IMR-90 (cell line): Measurements from ENCODE around the gene TMEM61. TPM values are rescaled to one million over a fixed set of nuclear protein-coding genes. Genes with fewer than 3 reads are reported as not detected.
A peak's percentile ranks its signal among the peaks of the same experiment; 100 is the strongest.

Experiments used
- ATAC-seq: fragments of 200-7000 bp; cut with Tn5 transposase; 2 replicates; pipeline ENCODE4 v1.9.1; 2020; ENCODE audit warnings: low read depth, mild to moderate bottlenecking, moderate library complexity
- BruUV-seq: library from RNA; stranded (reverse); fragments of 400-500 nt; replicated peaks from 2 replicates; lab custom pipeline; 2021; lab: Mats Ljungman, UMichigan
- CTCF ChIA-PET: fragments of 300-600 bp; formaldehyde crosslinking; extraction: SDS; loops from one replicate; lab custom pipeline; 2021; ENCODE audit warnings: antibody characterized with exemption; lab: Yijun Ruan, JAX
- POLR2A ChIA-PET: fragments of 300-600 bp; sonication (Branson Sonifier 250); formaldehyde crosslinking; loops from one replicate; lab custom pipeline; 2022; ENCODE audit warnings: antibody characterized with exemption; ENCODE audit not compliant: unreplicated experiment; lab: Charles Lee
- DNase-seq: peaks from one replicate; pipeline ENCODE4 v3.0.0; 2013
- H2AFZ ChIP-seq: replicated peaks from 2 replicates; pipeline ENCODE3; 2013; ENCODE audit warnings: low read length, mild to moderate bottlenecking; ENCODE audit not compliant: poor library complexity
- H2AK5ac ChIP-seq: 2 replicates; pipeline ENCODE4 v1.6.1; 2013; ENCODE audit warnings: low read depth, low read length, inconsistent platforms
- H2AK9ac ChIP-seq: replicated peaks from 2 replicates; pipeline ENCODE3; 2013; ENCODE audit warnings: mild to moderate bottlenecking, low read depth, low read length, moderate library complexity; ENCODE audit not compliant: poor library complexity
- H2BK120ac ChIP-seq: 2 replicates; pipeline ENCODE4 v1.6.1; 2013; ENCODE audit warnings: low read depth, low read length, inconsistent platforms
- H2BK15ac ChIP-seq: 3 replicates; pipeline ENCODE4 v1.6.1; 2013; ENCODE audit warnings: low read depth, low read length, inconsistent platforms
- H2BK20ac ChIP-seq: 2 replicates; pipeline ENCODE4 v1.6.1; 2013; ENCODE audit warnings: low read depth, mild to moderate bottlenecking, inconsistent platforms, low read length, moderate library complexity
- H2BK5ac ChIP-seq: 2 replicates; pipeline ENCODE4 v1.6.1; 2013; ENCODE audit warnings: mild to moderate bottlenecking, low read depth, low read length, inconsistent platforms; ENCODE audit not compliant: poor library complexity, severe bottlenecking
- H3K14ac ChIP-seq: replicated peaks from 2 replicates; pipeline ENCODE4 v1.6.1; 2013; ENCODE audit warnings: low read depth, low read length, inconsistent platforms
- H3K18ac ChIP-seq: 2 replicates; pipeline ENCODE4 v1.6.1; 2013; ENCODE audit warnings: low read depth, low read length, control low read depth
- H3K23ac ChIP-seq: 2 replicates; pipeline ENCODE4 v1.6.1; 2013; ENCODE audit warnings: low read depth, low read length, inconsistent platforms
- H3K27ac ChIP-seq: 2 replicates; pipeline ENCODE4 v1.5.1; 2013; ENCODE audit warnings: mild to moderate bottlenecking, control low read depth, low read length; ENCODE audit not compliant: insufficient read depth
- H3K27me3 ChIP-seq: 2 replicates; pipeline ENCODE4 v1.6.1; 2013; ENCODE audit warnings: low read length; ENCODE audit not compliant: control insufficient read depth, insufficient read depth
- H3K36me3 ChIP-seq: 2 replicates; pipeline ENCODE4 v1.6.1; 2013; ENCODE audit warnings: low read length, mixed read lengths; ENCODE audit not compliant: control insufficient read depth, insufficient read depth
- H3K4ac ChIP-seq: 2 replicates; pipeline ENCODE4 v1.6.1; 2013; ENCODE audit warnings: low read depth, low read length, inconsistent platforms
- H3K4me1 ChIP-seq: 2 replicates; pipeline ENCODE4 v1.6.1; 2013; ENCODE audit warnings: low read length, mixed read lengths; ENCODE audit not compliant: control insufficient read depth, insufficient read depth
- H3K4me2 ChIP-seq: 2 replicates; pipeline ENCODE4 v1.6.1; 2013; ENCODE audit warnings: low read depth, mild to moderate bottlenecking, control low read depth, low read length, moderate library complexity
- H3K4me3 ChIP-seq: 2 replicates; pipeline ENCODE4 v1.5.1; 2013; ENCODE audit warnings: low read depth, mild to moderate bottlenecking, control low read depth, low read length, moderate library complexity; ENCODE audit not compliant: insufficient read depth
- H3K56ac ChIP-seq: 2 replicates; pipeline ENCODE4 v1.6.1; 2013; ENCODE audit warnings: low read length, inconsistent platforms; ENCODE audit not compliant: insufficient read depth; ENCODE audit errors: extremely low read depth
- H3K79me1 ChIP-seq, 2 experiments: 2 replicates each; pipeline ENCODE4 v1.6.1; 2013; ENCODE audit warnings: low read length in 2 of 2, inconsistent platforms in 1 of 2, low read depth in 1 of 2
- H3K9ac ChIP-seq: 2 replicates; pipeline ENCODE4 v1.6.1; 2013; ENCODE audit warnings: low read depth, low read length, control low read depth
- H3K9me1 ChIP-seq: 2 replicates; pipeline ENCODE4 v1.6.1; 2013; ENCODE audit warnings: low read length, inconsistent platforms; ENCODE audit not compliant: insufficient read depth
- H3K9me3 ChIP-seq: 2 replicates; pipeline ENCODE4 v1.6.1; 2013; ENCODE audit warnings: low read length; ENCODE audit not compliant: control insufficient read depth, insufficient read depth
- H4K20me1 ChIP-seq: 2 replicates; pipeline ENCODE4 v1.6.1; 2013; ENCODE audit warnings: low read length, inconsistent platforms; ENCODE audit not compliant: insufficient read depth
- H4K5ac ChIP-seq: 2 replicates; pipeline ENCODE4 v1.6.1; 2013; ENCODE audit warnings: mild to moderate bottlenecking, low read depth, low read length, control low read depth
- H4K8ac ChIP-seq, 2 experiments: 2 replicates each; pipeline ENCODE4 v1.6.1; 2013; ENCODE audit warnings: low read depth in 2 of 2, low read length in 2 of 2, control low read depth in 1 of 2, inconsistent platforms in 1 of 2
- H4K91ac ChIP-seq: 2 replicates; pipeline ENCODE4 v1.6.1; 2013; ENCODE audit warnings: low read depth, low read length, inconsistent platforms; ENCODE audit not compliant: insufficient read depth
- BHLHE40 ChIP-seq: fragments of 150-350 bp; IDR thresholded peaks from 2 replicates; pipeline ENCODE4 v1.6.1; 2016; ENCODE audit warnings: mild to moderate bottlenecking, low read depth, low read length
- CEBPB ChIP-seq: IDR thresholded peaks from 2 replicates; pipeline ENCODE4 v1.6.1; 2012; ENCODE audit warnings: low read depth, low read length, improper control_type of control experiment
- CHD1 ChIP-seq: IDR thresholded peaks from 2 replicates; pipeline ENCODE4 v1.6.1; 2012; ENCODE audit warnings: low read depth, low read length, improper control_type of control experiment
- FOS ChIP-seq: fragments of 150-350 bp; IDR thresholded peaks from 2 replicates; pipeline ENCODE4 v1.6.1; 2016; ENCODE audit warnings: low read depth, low read length
- MAFK ChIP-seq: IDR thresholded peaks from 2 replicates; pipeline ENCODE4 v1.6.1; 2012; ENCODE audit warnings: low read depth, low read length, improper control_type of control experiment
- MAZ ChIP-seq: IDR thresholded peaks from 2 replicates; pipeline ENCODE4 v1.6.1; 2012; ENCODE audit warnings: low read depth, mild to moderate bottlenecking, low read length, improper control_type of control experiment, moderate library complexity, borderline replicate concordance
- MXI1 ChIP-seq: IDR thresholded peaks from 2 replicates; pipeline ENCODE4 v1.6.1; 2012; ENCODE audit warnings: low read depth, mild to moderate bottlenecking, low read length, moderate library complexity, borderline replicate concordance
- NFE2L2 ChIP-seq: fragments of 150-350 bp; IDR thresholded peaks from 2 replicates; pipeline ENCODE4 v1.6.1; 2016; ENCODE audit warnings: low read depth, mild to moderate bottlenecking, low read length
- POLR2A ChIP-seq: IDR thresholded peaks from 2 replicates; pipeline ENCODE4 v1.6.1; 2012; ENCODE audit warnings: mild to moderate bottlenecking, low read depth, low read length
- RAD21 ChIP-seq: IDR thresholded peaks from 2 replicates; pipeline ENCODE4 v1.6.1; 2012; ENCODE audit warnings: low read length, improper control_type of control experiment
- RCOR1 ChIP-seq: IDR thresholded peaks from 2 replicates; pipeline ENCODE4 v1.6.1; 2012; ENCODE audit warnings: mild to moderate bottlenecking, low read length, improper control_type of control experiment; ENCODE audit not compliant: insufficient replicate concordance
- RFX5 ChIP-seq: IDR thresholded peaks from 2 replicates; pipeline ENCODE4 v1.8.0; 2012; ENCODE audit warnings: low read depth, mild to moderate bottlenecking, low read length, moderate library complexity
- SMC3 ChIP-seq: fragments of 150-350 bp; IDR thresholded peaks from 2 replicates; pipeline ENCODE4 v1.6.1; 2016; ENCODE audit warnings: low read depth, mild to moderate bottlenecking, antibody characterized with exemption, low read length, moderate library complexity
- WGBS, 2 experiments: methylation state at CpG; one replicate each; pipeline versions ENCODE4 v1.1.5 to v1.1.7; 2013; ENCODE audit warnings: missing lambda C conversion rate in 2 of 2; ENCODE audit not compliant: insufficient read length in 1 of 2; ENCODE audit errors: extremely low coverage in 2 of 2; 5-methylcytosine and 5-hydroxymethylcytosine counted together
- dilution Hi-C: fragments of 300-500 bp; cut with HindIII; formaldehyde crosslinking; loops from one replicate; pipeline ENCODE4 v1.14.3; 2018; ENCODE audit warnings: low sequenced_read_pairs; ENCODE audit not compliant: unreplicated experiment
- in situ Hi-C: fragments of 300-500 bp; cut with MboI; formaldehyde crosslinking; loops from 3 replicates; pipeline ENCODE4 v1.14.3; 2019; ENCODE audit warnings: low sequenced_read_pairs, inconsistent platforms, mixed read lengths
- intact Hi-C: fragments of 100-400 bp; cut with micrococcal nuclease; formaldehyde crosslinking; loops from 2 replicates; pipeline ENCODE4 v1.10.0; 2022
- polyA plus RNA-seq, 3 experiments: library from polyadenylated mRNA; depleted of rRNA; stranded (reverse); fragments of >200 nt; gene quantifications; 2 replicates each; pipeline ENCODE4 v1.2.3, GENCODE V29; 2012; ENCODE audit warnings: low replicate concordance in 1 of 3
- total RNA-seq: library from RNA; depleted of rRNA; stranded (reverse); fragments of >200 nt; gene quantifications from 2 replicates; pipeline ENCODE4 v1.2.3, GENCODE V29; 2012
- TF ChIP-seq, protein P1 (sequence below): conservative IDR thresholded peaks from 2 replicates; pipeline ENCODE4 v1.5.1; 2012; ENCODE audit warnings: mild to moderate bottlenecking, low read depth, low read length, improper control_type of control experiment
- TF ChIP-seq, protein P2 (sequence below): fragments of 150-350 bp; IDR thresholded peaks from 2 replicates; pipeline ENCODE4 v1.6.1; 2017; ENCODE audit warnings: mild to moderate bottlenecking, antibody characterized with exemption, low read length, low read depth
- TF ChIP-seq, protein P3 (sequence below): fragments of 150-350 bp; IDR thresholded peaks from 2 replicates; pipeline ENCODE4 v1.6.1; 2016; ENCODE audit warnings: low read depth, mild to moderate bottlenecking, low read length, moderate library complexity, borderline replicate concordance

TMEM61 gene
- total and polyA plus RNA-seq, 2 of the 4 experiments (the other 2 are of a cell fraction) = not detected

- no TSS peak for BruUV-seq
- Histone ChIP-seq H3K9me1 (peaks cover 8% of the 10 kb centered on the region; the same call in 1 of the 2 replicates), H3K4ac (no peak overlapping the region), H3K18ac (no peak overlapping the region), H3K4me3 (no peak overlapping the region), H4K8ac (no peak overlapping the region), H4K91ac (no peak overlapping the region), H2AK5ac (peak overlapping the region; percentile 54; the same call in 1 of the 2 replicates), H3K27me3 (peaks cover 12% of the 10 kb centered on the region), H3K9ac (no peak overlapping the region), H2BK20ac (no peak overlapping the region), H2AFZ (no peak overlapping the region), H3K4me1 (peaks cover 2% of the 10 kb centered on the region), H3K4me2 (no peak overlapping the region), H2AK9ac (no peak overlapping the region), H2BK15ac (no peak overlapping the region), H4K5ac (no peak overlapping the region), H2BK5ac (no peak overlapping the region), H3K36me3 (no peaks in the 10 kb centered on the region), H4K20me1 (no peaks in the 10 kb centered on the region), H3K79me1 (no peaks in the 10 kb centered on the region), H3K56ac (no peak overlapping the region), H3K14ac (no peak overlapping the region), H3K23ac (no peak overlapping the region), H2BK120ac (no peak overlapping the region), H3K27ac (no peak overlapping the region), H3K9me3 (no peaks in the 10 kb centered on the region)
- intact Hi-C loops = no loop called here
- WGBS, 2 experiments = no CpG with 5 or more reads among the region's 5 CpGs
- DNase-seq (no peak), ATAC-seq (no peak)
- in situ Hi-C loops = no loop called here
- CTCF ChIA-PET = no interaction called here
- dilution Hi-C loops = no loop called here
- POLR2A ChIA-PET = no interaction called here
- TF ChIP-seq MAFK (no peak), CEBPB (no peak), MAZ (no peak), RFX5 (no peak), SMC3 (no peak), RAD21 (no peak), RCOR1 (no peak), CHD1 (no peak), NFE2L2 (no peak), FOS (no peak), MXI1 (no peak), BHLHE40 (no peak), POLR2A (no peak)
- TF ChIP-seq, protein P1, sequence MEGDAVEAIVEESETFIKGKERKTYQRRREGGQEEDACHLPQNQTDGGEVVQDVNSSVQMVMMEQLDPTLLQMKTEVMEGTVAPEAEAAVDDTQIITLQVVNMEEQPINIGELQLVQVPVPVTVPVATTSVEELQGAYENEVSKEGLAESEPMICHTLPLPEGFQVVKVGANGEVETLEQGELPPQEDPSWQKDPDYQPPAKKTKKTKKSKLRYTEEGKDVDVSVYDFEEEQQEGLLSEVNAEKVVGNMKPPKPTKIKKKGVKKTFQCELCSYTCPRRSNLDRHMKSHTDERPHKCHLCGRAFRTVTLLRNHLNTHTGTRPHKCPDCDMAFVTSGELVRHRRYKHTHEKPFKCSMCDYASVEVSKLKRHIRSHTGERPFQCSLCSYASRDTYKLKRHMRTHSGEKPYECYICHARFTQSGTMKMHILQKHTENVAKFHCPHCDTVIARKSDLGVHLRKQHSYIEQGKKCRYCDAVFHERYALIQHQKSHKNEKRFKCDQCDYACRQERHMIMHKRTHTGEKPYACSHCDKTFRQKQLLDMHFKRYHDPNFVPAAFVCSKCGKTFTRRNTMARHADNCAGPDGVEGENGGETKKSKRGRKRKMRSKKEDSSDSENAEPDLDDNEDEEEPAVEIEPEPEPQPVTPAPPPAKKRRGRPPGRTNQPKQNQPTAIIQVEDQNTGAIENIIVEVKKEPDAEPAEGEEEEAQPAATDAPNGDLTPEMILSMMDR = no peak
- TF ChIP-seq, protein P2, sequence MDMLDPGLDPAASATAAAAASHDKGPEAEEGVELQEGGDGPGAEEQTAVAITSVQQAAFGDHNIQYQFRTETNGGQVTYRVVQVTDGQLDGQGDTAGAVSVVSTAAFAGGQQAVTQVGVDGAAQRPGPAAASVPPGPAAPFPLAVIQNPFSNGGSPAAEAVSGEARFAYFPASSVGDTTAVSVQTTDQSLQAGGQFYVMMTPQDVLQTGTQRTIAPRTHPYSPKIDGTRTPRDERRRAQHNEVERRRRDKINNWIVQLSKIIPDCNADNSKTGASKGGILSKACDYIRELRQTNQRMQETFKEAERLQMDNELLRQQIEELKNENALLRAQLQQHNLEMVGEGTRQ = no peak
- TF ChIP-seq, protein P3, sequence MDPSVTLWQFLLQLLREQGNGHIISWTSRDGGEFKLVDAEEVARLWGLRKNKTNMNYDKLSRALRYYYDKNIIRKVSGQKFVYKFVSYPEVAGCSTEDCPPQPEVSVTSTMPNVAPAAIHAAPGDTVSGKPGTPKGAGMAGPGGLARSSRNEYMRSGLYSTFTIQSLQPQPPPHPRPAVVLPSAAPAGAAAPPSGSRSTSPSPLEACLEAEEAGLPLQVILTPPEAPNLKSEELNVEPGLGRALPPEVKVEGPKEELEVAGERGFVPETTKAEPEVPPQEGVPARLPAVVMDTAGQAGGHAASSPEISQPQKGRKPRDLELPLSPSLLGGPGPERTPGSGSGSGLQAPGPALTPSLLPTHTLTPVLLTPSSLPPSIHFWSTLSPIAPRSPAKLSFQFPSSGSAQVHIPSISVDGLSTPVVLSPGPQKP = no peak
Measured at GRCh38 chr1:54970901-54971300, 9.5 kb upstream of the TMEM61 start.
